HK-2 (cell line): Measurements from ENCODE around the gene CNGB1.
A peak's percentile ranks its signal among the peaks of the same experiment; 100 is the strongest.

Source experiments
- DNase-seq: peaks from one replicate; pipeline ENCODE4 v3.0.0-alpha.2; 2018; ENCODE audit not compliant: unreplicated experiment

The CNGB1 gene

DNA sequence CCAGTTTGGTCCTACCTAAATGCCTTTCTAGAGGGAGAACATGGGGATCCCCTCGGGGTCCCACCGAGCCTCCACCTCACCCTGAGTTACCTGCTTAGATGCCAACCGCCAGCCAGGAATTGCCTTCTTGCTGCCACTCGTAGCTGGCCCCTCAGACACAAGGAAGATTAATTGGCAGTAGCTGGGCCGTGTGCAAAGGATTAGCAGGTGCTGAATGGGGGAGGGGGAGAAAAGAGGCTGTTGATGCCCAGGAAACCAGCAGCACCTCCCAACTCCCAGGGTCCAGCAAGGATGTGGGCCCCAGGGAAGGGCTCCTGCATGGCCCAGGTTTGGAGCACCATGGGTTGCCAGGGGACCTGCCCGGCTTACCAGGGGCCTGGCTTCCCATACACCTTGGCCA is at the start of gene CNGB1:
CNGB1 (minus strand) TSS at position 159 of the 400 bp plus-strand sequence. CDS start 3,842 bp downstream, outside the sequence.
- no peak for DNase-seq

DNA sequence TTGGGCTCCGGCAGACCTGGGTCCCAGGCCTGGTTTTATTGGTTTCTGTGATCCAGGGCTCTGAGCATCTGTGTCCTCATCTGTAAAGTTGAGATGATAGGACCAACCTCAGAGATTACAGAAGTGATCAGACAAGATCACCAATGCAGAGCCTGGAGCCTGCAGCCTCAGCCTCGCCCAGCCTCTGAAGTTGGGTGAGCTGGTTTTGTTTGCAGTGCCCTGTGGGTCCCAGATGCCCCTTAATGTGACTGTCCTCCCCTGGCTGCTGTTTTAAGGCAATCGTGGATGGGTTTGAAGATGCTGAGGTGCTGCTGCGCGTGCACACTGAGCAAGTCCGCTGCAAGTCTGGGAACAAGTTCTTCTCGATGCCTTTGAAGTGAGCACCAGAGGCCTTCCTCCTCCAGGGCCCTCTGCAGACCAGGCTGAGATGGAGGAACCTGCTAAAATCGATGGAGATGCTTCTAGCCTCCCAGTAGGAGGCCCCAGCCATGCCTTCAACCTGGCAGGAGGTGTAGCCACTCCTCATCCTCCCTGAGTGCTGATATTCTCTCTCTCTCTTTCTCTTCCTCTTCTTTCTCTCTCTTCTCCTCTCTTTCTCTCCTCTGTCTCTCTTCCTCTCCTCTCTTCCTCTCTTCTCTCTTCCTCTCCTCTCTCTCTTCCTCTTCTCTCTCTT is 49.1 kb upstream of the CNGB1 start:
- DNase-seq = no peak

DNA sequence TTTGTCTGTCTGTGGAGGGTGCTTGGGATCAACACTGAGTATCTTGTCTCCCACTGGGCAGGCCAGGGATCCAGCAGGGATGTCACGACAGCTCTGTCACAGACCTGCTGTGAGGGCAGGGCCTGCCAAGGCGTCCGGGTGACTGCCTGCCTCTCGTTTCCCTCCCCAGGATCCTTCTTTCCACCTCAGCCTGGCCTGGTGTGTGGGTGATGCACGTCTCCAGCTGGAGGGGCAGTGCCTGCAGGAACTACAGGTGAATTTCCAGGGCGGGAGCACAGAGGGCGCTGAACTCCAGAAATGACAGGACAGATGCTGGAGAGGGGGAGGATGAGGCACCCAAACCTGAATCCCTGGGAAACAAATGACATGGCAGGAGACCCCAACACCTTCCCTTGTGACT is 47.9 kb upstream of the CNGB1 start:
- DNase-seq = no peak

DNA sequence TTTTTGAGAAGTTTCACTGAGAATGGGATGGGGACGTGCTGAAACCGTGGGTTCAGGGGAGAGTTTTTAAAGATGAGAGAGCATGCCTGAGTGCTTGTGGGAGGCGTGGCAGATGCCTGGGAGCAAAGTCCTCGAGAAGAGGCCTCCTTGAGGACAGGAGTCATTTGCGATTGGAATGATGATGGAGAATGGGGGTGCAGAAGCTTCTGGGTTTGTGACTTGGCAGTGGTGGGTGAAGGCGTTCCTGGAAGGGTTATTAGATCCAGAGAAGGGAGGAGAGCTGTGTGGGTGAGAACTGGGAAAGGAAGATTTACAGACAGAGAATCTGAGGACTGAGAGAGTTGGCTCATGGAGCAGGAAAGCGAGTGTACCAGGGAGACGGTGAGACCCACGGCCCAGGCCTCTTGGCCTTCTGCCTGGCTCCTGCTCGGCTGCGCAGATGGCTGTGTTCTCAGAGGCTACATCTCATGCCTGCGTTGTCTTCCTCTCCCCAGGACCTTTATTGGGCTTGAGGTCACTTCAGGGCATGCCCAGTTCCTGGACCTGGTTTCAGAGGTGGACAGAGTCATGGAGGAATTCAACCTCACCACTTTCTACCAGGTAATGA is 46.0 kb upstream of the CNGB1 start:
- DNase-seq = no peak

DNA sequence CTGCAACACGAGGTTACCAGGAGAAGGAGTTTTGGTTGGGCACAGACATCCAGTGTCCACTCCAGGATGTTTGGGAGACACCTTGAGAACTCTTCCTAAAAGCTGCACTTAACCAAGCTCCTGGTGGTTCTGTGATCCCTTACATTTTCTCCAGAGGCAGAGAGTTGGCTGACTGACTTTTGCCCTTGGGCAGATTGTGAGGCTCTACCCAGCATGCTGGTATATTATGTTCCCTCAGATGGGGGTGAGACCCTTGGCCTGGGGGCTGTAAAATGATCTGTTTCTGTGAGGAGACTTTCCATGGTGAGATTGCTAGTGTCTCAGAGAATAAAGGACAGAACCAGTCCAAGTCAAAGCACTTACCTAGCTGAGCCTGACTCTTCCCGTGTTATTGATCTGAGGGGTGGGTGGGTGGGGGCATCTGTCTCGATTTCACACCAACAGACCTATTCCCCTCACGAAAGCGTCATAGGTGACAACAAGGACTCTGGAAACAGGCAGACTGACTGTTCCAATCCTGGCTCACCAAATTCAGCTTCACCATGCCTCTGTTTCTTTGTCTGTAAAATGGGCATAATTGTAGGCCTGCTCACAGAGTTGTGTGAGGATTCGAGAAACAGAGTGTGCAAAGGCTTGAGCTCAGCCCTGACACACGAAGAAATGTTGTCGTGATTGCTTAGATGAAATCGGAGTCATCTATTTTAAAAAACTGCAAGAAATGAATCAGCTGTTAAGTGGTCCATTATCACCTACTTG is 42.5 kb upstream of the CNGB1 start:
- no peak for DNase-seq

DNA sequence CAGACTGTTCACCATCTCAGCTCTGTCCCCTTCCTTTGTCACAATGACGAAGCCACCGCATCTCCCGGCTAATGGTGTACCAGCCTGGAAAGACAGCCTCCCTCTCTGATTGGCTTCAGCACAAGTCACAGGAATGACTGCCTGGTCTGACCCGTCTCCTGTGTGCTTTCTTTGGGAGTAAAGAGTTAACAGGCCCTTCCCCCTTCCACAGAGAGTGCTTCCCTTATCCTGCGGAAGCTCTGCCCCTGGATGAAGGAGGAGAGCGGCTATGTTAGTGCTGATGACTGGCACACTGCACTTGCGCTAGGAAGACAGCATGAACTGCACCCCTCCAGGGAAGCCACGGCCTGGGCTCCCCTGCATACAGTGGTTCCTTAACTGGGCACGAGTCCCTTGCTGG is 41.6 kb upstream of the CNGB1 start:
- DNase-seq = no peak

DNA sequence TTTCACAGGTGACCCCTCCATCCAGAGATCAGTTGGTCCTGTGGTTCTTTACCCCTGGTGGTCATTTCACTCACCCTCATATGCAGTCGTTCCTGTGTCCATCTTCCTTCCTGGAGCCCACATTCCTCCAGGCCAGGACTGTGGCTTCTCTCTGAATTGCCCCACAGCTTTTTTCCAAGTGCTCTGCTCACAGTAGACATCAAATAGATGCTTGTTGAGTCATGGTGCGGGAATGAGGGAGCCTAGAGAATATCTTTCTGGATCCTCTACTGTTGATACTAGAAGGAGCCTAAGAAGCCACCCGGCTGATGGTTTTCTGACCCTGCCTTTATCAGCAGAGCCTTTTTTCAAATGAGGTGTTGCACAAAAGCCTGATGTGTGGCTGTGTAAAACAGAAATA is 40.7 kb upstream of the CNGB1 start:
- DNase-seq = no peak

DNA sequence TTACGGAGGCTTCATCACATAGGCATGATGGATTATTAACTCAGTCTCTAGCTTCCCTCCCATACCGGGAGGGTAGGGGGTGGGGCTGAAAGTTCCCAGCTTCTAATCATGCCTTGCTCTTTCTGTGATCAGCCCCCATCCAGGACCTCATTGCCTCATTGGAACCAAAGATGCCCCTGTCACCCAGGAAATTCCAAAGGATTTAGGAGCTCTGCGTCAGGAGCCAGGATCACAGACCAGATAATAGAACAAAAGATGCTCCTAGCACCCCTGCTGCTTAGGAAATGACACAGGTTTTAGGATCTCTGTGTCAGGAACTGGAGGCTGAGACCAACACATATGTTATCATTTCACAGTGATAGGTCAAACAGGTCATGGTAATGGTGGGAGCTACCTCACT is 40.0 kb upstream of the CNGB1 start:
- no peak for DNase-seq

DNA sequence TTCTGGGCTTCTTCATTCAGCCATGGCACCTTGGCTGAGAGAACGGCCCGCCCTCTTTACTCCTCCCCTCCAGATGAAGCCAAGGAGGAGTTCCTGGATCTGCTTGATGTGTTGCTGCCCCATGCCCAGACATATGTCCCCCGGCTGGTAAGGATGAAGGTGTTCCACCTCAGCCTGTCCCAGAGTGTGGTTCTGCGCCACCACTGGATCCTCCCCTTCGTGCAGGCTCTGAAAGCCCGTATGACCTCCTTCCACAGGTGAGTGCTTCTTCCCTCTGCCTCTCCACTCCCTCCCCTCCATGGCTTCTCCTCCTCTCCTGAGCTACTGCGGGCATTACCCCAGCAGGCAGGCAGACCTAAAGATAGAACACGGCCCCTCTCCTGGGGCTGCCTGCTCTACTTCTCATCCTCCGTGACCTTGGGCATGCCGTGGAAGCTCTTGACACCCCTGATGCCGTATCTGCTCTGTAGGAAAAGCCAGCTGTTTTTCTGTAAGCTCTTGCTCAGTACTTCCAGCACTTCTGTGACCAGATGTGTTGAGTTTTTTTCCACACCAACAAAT is 39.0 kb upstream of the CNGB1 start:
- no peak for DNase-seq

DNA sequence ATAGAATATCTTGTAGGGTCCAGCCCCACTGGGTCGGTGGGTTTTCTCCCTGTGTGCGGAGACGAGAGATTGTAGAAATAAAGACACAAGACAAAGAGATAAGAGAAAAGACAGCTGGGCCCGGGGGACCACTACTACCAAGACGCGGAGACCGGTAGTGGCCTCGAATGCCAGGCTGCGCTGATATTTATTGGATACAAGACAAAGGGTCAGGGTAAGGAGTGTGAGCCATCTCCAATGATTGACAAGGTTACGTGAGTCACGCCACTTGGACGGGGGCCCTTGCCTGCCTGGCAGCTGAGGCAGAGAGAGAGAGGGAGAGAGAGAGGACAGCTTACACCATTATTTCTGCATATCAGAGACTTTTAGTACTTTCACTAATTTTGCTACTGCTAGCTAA is 33.8 kb upstream of the CNGB1 start:
- peak; percentile 76 for DNase-seq

DNA sequence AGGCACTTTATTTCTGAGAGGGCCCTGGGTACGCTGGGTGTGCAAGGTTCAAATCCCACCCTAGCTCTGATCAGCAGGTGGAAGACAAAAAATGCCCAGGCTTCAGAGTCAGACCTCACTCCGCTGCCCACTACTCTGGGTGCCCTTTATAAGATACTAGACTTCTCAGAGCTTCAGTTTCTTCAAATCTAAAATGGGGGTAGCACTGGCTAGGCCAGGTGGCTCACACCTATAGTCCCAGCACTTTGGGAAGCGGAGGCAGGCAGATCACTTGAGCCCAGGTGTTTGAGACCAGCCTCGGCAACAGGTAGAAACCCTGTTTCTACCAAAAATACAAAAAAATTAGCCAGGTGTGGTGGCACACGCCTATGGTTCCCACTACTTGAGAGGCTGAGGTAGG is 32.0 kb upstream of the CNGB1 start:
- DNase-seq = no peak

DNA sequence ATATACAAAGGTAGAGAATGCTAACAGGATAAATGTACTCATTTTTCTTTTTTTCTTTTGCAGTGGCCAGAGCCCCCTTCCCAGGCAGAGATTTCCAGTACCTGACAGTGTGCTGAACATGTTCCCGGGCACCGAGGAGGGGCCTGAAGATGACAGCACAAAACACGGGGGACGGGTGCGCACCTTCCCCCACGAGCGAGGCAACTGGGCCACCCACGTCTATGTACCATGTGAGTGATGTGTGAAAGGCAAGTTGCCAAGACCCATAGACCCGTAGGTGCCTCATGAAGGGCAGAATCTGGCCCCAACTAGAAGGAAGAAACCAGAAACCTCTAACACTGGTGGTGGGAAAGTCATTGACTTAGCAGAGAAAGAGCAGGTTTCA is 31.5 kb upstream of the CNGB1 start:
- DNase-seq = no peak

DNA sequence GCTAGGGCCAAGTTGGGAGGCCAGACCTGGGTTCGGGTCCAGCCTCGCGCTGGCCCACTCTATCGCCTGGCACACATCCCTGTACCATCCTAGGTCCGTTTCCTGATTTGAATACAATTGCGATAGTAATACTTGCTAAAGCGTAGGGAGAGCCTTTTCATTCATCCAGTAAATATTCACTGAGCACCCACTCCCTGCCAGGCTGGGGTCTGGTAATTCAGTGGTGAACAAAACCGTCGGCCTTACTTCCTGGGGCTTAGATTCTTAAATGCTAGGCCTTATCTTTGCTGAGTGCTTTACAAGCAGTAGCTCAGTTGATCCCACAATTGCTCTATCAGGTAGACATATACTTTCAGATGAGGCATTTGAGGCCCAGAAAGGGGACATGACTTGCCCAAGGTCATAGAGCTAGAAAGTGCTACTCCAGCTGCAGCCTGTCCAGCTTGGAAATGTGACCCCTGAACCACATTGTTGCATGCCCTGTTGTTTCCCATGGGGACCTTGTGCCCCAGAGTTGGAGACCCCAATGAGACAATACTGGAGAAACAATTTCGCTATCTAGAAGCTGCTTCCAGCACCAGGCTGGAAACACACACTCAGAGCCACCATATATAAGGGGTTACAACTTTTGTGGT is 31.0 kb upstream of the CNGB1 start:
- DNase-seq = no peak

DNA sequence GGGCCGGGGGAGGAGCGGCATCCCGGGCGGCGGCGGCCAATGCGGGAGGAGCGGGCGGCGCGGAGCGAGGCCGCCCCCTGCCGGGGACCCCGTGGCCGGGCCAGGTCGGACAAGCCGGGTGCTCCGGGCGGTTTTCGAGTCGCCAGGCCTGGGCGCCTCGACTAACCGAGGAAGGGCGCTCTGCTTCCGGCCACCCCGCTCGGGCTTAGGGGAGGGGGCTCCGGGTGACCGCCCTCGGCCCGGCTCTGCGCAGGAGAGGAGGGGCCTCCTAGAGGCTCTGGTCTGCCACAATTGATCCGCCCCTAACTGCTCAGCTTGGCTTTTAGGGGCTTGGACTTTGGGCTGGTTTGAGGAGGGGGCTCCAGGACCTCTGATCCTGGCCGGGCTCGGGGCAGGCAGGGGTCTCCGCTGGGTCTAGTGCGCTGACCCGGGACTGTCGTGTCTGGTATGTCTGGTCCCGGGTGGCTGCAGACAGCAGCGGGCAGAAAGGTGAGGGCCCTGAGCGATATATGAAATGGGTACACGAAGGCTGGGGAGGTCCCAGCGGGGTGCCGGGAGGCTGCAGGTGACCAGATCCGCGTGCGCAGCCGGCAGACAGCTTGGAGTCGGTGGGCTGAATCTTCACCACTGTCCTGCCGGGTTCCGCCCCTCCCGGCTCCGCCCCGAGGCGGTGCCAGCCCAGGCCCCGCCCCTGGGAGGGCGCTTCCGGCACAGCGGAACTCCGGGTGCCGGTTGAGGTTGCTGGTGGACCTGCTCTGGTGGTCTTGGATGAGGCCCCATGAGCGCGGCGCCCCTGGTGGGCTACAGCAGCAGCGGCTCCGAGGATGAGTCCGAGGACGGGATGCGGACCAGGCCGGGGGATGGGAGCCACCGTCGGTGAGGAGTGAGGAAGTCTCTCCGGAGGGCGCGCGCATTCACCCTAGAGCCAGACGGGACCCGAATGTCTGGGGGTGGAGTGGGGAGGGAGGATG is 30.1 kb upstream of the CNGB1 start, which contains the start of gene USB1:
USB1 (plus strand) TSS at position 702 of the 971 bp plus-strand sequence; CDS start at position 779, 77 bp downstream.
- DNase-seq = peak; percentile 92

DNA sequence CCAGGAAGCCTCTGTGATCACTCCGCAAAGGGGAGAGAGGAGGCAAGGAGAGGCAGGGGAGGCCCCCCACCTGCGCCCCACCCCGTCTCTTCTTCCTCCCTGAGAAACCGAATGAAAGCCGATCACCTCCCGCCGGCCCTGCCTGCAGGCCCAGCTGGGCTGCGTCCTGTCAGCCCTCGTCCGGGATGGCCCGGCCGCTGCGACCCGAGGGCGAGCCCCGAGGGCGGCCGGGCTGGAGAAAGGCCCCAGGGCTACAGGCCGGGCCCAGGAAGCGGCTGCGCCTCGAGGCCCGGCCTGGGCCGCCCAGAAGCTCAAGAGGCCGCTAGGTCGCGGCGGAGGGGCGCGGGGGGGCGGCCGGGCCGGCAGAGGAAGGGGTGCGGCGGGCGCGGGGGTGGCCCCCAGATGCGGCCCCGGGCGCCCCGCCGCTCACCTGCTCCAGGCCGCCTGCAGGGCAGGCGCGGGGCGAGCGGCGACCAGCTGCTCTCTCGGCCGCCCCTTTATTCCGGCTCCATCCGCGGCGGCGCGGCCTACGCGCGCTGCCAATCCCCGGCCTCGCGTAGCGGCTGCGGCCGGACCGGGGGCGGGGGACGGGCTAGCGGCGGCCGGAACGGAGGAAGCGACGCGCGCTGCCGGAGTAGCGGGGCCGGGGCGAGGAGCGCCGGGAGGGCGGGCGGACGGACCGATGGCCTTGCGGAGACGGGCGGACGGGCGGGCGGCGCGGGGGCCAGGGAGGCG is 29.2 kb upstream of the CNGB1 start, which contains the start of gene ZNF319:
ZNF319 (minus strand) TSS at position 702 of the 735 bp plus-strand sequence. CDS start 2,407 bp downstream, outside the sequence.
- no peak for DNase-seq

DNA sequence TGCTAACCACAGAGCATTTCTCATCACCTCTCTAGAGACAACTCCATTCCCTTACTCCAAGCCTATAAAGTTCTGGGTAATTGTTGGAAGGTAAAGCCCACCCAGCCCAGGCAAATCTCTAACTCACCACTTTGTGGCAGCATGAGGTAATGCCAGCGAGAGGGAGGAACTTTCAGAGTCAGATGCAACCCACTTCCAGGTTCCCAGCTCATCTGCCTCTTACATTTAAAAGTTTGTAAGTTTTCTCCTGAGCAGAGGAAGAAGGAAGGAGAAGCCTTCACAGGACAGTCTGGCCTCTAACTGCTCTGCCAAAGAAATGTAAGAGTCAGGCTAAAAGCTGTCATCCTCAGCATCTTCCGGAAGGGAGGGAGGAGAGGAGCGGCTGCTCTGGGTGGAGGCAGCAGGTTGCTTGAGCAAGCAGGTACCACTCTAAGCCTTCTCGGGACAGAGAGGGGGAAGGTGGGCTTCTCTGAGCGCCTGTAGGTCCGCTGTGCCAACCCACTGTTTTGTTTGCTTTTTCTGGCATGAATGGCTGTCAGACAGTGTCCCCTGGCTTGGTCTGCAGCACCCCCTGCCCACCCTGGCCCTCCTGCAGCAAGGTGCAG is 28.5 kb upstream of the CNGB1 start:
- DNase-seq = no peak

DNA sequence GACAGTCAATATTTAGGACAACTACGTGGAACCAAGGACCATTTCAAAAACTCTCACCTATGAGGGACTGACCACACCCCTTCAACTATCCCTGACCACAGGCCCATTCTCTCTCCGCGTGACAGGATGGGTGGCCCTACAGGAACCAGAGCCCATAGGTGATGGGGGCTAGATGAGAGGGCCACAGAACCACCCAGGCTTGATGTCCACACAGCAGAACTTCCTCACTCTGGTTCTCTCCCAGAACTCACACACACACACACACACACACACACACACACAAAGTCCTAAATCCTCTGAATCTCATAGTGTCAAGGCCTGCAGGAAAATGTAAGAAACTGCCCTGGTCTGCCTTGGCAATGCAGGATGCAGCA is 28.1 kb upstream of the CNGB1 start:
- no peak for DNase-seq

DNA sequence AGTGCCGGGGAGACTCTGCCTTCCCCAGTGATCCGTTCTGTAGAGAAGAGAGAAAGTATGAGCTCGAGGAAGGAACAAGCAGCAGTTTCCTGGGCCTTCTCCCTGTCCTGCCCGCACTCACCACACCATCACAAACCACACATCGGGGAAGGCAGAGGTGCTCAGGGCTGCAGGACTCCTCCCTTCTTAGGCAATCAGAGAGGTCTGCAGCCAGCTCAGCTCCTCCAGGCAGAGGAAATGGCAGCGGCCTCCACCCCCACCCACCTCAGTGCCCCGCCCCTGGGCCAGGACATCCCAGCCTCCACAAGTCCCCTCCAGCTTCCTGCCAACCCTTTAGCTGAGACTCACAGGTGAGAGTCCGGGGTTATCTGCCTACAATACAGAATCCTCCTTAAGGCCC is 27.6 kb upstream of the CNGB1 start:
- DNase-seq = peak; percentile 85

DNA sequence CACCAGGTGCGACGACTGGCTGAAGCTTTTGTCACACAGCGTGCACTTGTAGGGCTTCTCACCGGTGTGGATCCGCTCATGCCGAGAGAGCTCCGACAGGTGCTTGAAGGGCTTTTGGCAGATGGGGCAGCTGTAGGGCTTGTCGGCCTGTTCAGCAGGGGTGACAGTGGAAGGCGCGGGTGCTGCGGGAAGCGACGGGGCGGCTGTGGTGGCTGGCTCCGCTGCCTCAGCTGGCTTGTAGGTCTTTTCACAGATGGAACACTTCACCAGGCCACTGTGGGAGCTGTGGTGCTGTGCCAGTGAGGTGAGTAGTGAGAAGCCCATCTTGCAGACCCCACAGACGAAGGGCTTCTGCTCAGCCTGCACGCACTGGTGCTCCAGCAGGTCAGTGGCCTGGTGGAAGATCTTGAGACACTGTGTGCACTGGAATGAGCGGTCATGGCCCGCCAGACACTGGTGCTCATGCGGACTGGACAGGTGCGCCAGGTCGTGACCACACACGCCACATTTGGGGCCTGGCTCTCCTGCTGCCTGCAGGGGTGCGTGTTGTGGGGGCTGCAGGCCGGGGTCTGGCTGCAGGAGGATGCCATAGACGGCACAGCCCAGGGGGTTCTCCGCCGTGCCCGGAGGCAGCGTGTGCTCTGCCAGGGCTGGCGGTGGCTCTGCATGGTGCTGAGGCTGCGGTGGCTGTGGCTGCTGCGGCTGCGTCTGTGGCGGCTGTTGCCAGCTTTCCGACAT is 26.8 kb upstream of the CNGB1 start:
- no peak for DNase-seq
